EL (cell line): ENCODE data around the gene TMEM130.

Source experiments
- DNase-seq: peaks from one replicate; pipeline ENCODE4 v3.0.0-alpha.2; 2016

Gene TMEM130

GRCh38 chr7:98840096-98840495 lies 29.7 kb downstream of the TMEM130 start:
- no peak for DNase-seq

GRCh38 chr7:98837630-98837972 lies 32.2 kb downstream of the TMEM130 start:
- DNase-seq = no peak

GRCh38 chr7:98836811-98837629 lies 32.8 kb downstream of the TMEM130 start:
- peak; percentile 21 for DNase-seq

- no peak for DNase-seq
Observed at GRCh38 chr7:98834949-98835348, 34.9 kb downstream of the TMEM130 start.

GRCh38 chr7:98833022-98833421 lies 36.8 kb downstream of the TMEM130 start:
- no peak for DNase-seq

GRCh38 chr7:98831641-98832221 lies 38.1 kb downstream of the TMEM130 start:
- peak; percentile 26 for DNase-seq

- no peak for DNase-seq
Observed at GRCh38 chr7:98830972-98831548, 38.8 kb downstream of the TMEM130 start.

GRCh38 chr7:98828368-98828767 lies 41.4 kb downstream of the TMEM130 start:
- DNase-seq = no peak

GRCh38 chr7:98827258-98827657 lies 42.6 kb downstream of the TMEM130 start:
- no peak for DNase-seq

- DNase-seq = no peak
Observed at GRCh38 chr7:98826811-98827231, 43.0 kb downstream of the TMEM130 start.

GRCh38 chr7:98826387-98826786 lies 43.4 kb downstream of the TMEM130 start:
- no peak for DNase-seq

- no peak for DNase-seq
Observed at GRCh38 chr7:98823226-98823625, 46.6 kb downstream of the TMEM130 start.

- no peak for DNase-seq
Observed at GRCh38 chr7:98821348-98821747, 48.5 kb downstream of the TMEM130 start.

GRCh38 chr7:98816967-98817710 lies 52.7 kb downstream of the TMEM130 start:
- DNase-seq = no peak

GRCh38 chr7:98816241-98816640 lies 53.6 kb downstream of the TMEM130 start:
- no peak for DNase-seq

- DNase-seq = no peak
Observed at GRCh38 chr7:98815313-98815712, 54.5 kb downstream of the TMEM130 start.

GRCh38 chr7:98811299-98811698 lies 58.5 kb downstream of the TMEM130 start:
- no peak for DNase-seq

- no peak for DNase-seq
Observed at GRCh38 chr7:98810153-98810802, 59.5 kb downstream of the TMEM130 start.

- DNase-seq = no peak
Observed at GRCh38 chr7:98808751-98809460, 60.9 kb downstream of the TMEM130 start.

- DNase-seq = no peak
Observed at GRCh38 chr7:98807068-98808048, 62.5 kb downstream of the TMEM130 start.
